Stimulated activated CD8-positive, alpha-beta memory T cell treated with anti-CD3 and anti-CD28 coated beads, Interleukin-12 subunit alpha, Interleukin-12 subunit beta, amount 100 ng/mL, for 24 hours (primary cell): ENCODE data around the gene PGGHG.
"Not testable (repeated sequence)": the region's sequence is repeated elsewhere in the genome, so short reads cannot be mapped to it uniquely, and the experiment has no call there.

Experiments
- DNase-seq: peaks from one replicate; pipeline ENCODE4 v3.0.0-alpha.2; 2020; ENCODE audit errors: extremely low read depth

PGGHG gene

DNA sequence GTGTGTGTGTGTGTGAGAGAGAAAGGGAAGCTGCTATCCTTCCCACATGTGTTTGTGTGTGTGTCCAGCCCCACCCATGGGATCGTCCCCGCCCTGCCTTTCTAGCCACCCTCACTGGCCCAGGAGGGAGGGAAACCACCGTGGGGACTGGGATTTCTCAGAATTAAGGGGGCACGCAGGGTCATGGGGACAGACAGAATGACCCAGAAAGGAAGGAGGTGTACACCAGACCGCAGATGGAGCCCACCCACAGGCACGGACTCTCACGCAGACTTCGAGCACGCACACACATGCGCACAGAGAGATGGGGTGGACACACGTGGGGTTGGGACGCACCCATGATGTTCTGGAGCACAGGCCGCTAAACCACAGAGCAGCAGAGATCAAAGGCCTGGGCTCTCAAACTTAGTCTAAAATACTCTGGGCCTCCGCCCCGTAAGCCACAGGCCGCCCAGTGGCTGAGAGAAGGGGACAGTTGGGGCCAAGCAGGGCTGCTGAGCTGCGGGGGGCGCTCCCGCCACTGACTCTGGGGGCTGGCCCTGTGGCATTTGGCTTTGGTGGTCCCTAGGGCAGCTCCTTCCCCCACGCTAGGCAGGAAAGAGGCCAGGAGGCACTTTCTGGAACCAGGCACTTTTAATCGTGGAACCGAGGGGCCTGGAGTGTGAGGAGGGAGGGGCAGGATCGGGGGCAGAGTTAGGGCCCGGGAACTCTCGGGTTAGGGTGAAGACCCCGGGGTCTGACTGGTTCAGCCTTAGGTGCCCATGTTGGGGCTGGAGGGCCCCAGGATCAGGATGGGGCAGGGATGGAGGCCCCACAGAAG lies 8.9 kb downstream of the PGGHG start:
- DNase-seq = no peak

DNA sequence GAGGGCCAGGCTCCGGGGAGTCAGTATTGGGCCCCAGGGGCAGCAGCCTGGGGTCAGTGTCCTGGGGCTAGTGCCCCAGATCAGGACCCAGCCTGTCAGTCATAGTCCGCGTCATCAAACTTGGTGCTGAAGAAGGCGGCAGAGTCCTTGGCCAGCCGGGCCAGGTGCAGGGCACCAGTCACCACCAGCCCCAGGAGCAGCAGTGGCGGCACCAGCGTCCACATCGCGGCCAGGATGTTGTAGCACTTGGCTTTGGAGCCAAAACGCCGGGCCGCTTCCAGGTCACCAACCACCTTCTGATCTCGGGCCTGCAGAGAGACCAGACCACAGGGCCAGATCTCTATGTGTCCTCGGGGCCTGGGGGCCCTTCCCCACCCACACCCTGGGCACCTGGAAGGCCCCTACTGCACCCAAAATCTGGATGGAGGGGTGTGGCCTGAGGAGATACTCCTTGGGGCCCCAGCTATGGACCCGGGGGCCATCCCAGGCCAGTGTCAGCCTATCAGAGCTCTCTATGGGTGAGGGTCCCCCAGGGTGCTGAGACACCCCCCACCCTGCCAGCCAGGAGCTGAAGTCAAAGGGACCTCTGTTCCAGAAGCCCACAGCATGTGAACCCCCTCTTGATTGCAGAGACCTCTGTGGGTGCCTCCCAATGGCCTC lies 9.6 kb downstream of the PGGHG start:
- DNase-seq = no peak

GRCh38 chr11:299081-299891 lies 10.4 kb downstream of the PGGHG start, which contains the start of gene IFITM5:
Gene IFITM5, minus strand, starts transcription at chr11:299526. Its CDS starts 36 bp downstream, at chr11:299490.
- no peak for DNase-seq

GRCh38 chr11:299951-300735 lies 11.2 kb downstream of the PGGHG start:
- DNase-seq = no peak

- DNase-seq = no peak
These were observed 14.4 kb downstream of the PGGHG start for GRCh38 chr11:303363-303762.

- no peak for DNase-seq
These were observed 15.2 kb downstream of the PGGHG start for GRCh38 chr11:304061-304506.

GRCh38 chr11:304915-305843 lies 16.3 kb downstream of the PGGHG start:
- no peak for DNase-seq

DNA sequence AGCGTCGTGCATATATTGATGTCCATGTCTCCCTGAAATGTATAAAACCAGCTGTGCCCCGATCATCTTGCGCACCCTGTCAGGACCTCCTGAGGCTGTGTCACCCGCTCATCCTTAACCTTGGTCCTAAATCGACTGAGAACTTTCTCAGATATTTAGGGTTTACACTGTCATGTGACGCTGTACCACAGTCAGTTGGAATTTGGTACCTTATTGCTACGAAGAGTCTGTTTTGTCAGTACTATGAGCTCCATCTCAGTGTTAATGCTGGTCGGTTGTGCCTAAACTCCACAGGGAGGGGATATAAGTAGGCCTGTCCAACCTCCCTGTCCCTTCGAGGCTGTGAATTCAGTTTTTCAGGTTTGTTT lies 16.9 kb downstream of the PGGHG start:
- DNase-seq = no peak

DNA sequence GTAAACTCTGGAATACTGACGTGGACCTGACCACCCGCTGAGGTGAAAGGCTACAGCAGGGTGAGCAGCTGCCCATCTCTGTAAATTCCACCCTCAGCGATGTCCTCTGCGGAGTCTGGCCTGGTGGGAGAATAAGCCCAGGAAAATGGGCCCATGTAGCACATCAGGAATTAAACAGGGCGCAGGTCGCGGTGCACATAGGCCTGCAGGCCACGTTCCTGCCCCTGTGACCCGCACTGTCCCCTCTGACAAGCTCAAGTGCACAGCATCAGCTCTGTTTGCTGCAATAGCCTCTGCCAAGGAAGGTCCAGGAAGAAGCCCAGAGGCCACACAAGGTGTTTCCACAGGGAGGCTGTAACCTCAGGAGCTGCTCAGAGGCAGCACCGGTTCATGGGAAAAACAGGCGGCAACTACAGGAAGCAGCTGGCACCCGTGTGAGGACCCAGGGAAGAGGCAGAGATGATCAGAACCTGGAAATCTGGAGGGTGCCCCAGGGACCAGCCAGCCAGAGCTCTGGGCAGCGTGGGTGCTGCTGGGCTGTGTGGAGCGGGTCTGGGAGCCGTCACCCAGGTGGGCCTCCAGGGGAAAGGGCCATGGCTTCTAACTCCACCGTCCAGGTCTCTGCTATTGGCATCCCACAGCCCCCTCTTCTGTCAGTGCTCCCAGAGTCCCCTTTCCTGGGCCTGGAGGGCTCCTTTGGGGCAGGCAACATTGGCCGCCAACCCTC lies 17.9 kb downstream of the PGGHG start:
- no peak for DNase-seq

DNA sequence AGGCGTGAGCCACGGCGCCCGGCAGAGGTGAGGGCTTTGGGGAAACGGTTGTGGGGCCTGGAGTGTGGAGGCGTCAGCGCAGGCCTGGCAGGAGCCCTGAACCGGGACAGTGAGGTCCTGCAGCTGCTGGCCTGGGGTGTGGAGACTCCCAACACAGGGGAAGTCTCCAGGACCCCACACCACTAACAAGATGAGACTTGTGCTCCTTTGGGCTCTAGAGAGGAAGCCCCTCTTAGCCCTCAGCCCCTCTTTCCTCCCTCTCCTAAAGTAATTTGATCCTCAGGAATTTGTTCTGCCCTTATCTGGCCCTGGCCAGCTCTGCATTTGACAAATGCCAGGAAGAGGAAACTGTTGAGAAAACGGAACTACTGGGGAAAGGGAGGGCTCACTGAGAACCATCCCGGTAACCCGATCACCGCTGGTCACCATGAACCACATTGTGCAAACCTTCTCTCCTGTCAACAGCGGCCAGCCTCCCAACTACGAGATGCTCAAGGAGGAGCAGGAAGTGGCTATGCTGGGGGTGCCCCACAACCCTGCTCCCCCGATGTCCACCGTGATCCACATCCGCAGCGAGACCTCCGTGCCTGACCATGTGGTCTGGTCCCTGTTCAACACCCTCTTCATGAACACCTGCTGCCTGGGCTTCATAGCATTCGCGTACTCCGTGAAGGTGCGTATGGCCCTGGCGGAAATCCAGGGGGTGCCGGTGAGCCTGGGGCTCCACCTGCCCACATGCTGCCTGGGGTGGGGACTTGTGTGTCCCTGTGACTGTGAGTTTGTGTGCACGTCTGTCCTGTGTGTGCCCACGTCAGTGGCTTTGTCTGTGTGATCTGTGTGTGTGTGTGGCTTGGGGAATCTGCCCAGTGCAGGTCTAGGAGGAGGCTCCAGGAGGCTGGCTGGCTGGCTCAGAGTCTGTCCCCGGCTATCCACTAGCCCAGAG lies 19.1 kb downstream of the PGGHG start, which contains the start of gene IFITM2:
Gene IFITM2 (plus strand): TSS at position 51 of the 943 bp plus-strand sequence. CDS start 377 bp downstream, at position 428.
- DNase-seq = not testable (repeated sequence)

GRCh38 chr11:308740-309665 lies 20.1 kb downstream of the PGGHG start:
- DNase-seq = not testable (repeated sequence)

DNA sequence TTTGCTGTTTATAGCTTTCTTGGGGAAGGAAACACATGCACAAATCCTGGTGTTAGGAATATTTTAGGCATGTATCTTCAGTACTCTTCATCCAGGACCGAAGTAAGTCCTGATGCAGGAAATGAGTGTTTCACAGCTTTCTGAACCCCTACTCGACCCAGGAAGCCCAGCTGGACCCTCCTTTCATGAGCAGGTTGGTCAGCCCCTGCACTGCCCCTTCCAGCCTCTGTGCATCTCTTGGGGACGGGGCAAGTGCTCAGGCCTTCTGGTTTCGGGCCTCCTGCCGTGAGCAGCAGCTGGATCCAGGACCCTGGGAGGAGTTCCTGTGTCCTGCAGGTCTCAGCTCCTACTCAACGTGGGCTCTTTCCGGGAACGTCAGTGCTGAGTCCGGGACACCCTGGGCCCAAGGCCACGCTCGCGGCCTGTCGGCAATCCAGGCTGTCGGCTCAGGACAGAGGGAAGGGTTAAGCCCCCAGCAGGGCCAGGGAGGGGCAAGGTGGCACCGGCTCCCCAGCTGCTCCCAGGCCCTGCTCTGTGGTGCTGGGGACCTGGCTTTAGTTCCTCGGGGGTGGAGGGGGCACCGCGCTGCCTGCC lies 21.1 kb downstream of the PGGHG start:
- not testable (repeated sequence) for DNase-seq

DNA sequence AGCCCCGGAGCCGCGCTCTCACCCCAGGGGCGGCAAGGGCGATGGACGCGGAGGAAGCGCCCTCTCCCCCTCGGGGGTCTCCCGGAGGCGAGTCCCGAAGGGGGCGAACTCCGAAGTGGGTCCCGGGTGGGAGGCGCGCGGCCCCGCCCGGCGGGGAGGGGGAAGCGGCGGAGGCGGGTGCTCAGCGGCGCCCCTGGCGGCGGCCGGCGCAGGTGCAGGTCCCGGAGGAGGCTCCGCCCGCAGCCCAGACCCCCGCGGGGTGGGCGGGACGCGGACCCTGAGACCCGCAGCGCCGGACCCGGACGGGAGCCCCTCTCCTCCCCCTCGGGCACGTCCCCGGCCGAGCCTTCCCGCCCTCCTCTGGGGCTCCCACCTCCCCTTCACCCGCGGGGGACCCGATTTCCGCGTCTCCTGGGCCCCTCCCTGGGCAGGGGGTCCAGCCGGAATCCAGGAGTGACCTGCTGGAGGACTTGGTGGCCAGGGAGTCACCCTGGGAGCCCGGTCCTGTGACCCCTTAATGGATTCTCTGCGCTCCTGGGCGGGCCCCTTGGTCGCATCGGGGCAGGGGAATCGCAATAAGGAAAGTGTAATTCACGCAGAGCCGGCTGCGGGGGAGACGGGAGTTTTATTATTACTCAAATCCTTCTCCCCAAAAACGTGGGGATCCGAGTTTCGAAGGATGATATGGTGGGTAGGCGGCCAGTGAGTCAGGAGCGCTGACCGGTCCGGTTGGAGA lies 22.3 kb downstream of the PGGHG start:
- DNase-seq = not testable (repeated sequence)

DNA sequence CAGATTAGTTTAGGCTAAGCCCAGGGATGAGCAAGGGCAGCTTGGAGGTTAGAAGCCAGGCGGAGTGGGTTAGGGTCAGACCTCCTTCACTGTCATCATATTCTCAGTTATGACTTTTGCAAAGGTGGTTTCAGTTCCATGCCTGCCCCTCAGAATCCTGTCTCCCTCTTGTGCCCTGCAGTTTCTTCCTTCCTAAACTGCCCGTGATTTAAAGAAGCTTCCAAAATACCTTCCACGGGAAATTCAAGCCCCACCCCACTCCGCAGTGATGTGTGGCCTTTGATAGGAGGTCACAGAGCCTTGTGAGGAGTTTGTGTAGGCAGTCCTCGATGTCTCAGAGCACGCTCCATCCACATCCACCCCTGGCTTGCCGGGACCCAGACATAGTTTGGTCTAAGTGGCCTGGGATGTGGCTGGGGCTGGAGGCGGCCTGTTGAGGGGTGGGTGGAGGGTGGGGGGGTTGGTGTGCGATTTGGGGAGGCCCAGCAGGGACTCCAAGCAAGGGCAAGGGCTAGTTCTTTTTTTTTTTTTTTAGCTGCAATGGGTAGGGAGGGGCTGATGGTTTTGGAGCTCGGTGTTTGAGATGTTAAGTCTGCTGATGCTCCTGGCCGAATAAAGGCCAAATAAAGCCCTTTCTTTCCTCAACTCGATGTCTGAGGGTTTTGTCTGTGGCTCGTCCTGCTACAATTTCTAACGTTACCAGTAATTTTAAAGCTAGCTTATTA lies 23.3 kb downstream of the PGGHG start:
- no peak for DNase-seq

- DNase-seq = no peak
These were observed 24.4 kb downstream of the PGGHG start for GRCh38 chr11:313304-313786.
